Measurements from ENCODE around the gene SLC29A3.

- TF ChIP-seq POLR2AphosphoS5 (IDR thresholded peaks at IDR 0.05; ENCODE audit: low read depth, low read length) (no peak), POLR2A (IDR thresholded peaks at IDR 0.05; ENCODE audit: low read depth, low read length) (no peak), TAF1 (IDR thresholded peaks at IDR 0.05; ENCODE audit: low read depth, low read length) (no peak), PAX5 (IDR thresholded peaks at IDR 0.05; ENCODE audit: insufficient read depth, low read length, severe bottlenecking) (no peak), POU2F2 (IDR thresholded peaks at IDR 0.05; ENCODE audit: low read depth, low read length) (no peak)
Observed at GRCh38 chr10:71312811-71313789, 6.0 kb upstream of the SLC29A3 start.

All from GM12891 (cell line).